Fibroblast of pulmonary artery (primary cell): ENCODE results near the gene CARNS1.
A peak's percentile ranks its signal among the peaks of the same experiment; 100 is the strongest.

Source experiments
- DNase-seq: peaks from one replicate; pipeline ENCODE4 v3.0.0-alpha.2; 2010; ENCODE audit warnings: low read depth
- H3K4me3 ChIP-seq: replicated peaks from 2 replicates; pipeline ENCODE4 v1.5.1; 2011; ENCODE audit warnings: low read depth, mild to moderate bottlenecking, control low read depth, low read length, moderate library complexity
- TF ChIP-seq, protein P1 (sequence below): IDR thresholded peaks from 2 replicates; pipeline ENCODE4 v1.5.1; 2011; ENCODE audit warnings: mild to moderate bottlenecking, control low read depth, low read length, inconsistent platforms; ENCODE audit errors: missing control alignments

Gene CARNS1

DNA sequence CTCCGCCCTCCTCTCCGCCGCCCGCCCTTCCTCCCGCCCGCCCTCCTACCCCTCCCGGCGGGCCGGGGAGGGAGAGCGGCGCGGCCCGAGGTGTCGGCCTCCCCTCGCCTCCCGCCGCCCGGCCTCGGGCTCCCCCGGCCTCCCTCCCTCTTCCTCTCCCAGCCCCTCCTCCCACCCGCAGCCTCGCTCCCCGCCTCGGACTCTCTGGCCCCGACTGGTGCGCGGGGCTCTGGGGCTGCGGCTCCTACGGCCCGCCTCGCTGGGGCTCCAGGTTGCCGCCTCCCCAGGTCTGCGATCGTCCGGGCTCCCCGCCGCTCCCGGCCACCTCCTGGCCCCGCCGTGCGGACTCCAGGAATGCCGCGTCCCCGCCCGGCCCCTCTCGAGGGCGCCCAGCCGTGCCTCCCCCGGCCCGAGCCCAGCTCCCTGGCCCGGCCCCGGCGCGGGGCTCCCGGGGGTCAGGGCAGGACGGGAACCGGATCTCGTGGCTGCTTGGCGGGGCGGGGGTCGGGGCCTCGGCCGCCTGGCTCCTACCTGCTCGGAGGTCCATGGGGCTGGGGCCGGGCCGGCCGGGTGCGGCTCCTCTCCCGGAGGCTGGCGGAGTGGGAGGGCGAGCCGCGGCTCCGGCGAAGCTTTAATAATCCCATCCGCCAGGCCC lies 42.4 kb upstream of the CARNS1 start, which contains the start of gene CLCF1:
Gene CLCF1, minus strand, starts transcription at position 606 of the 655 bp plus-strand sequence. Its CDS starts 59 bp downstream, at position 547.
- H3K4me3 ChIP-seq: peak within 1 kb of the TSS; percentile 64
- TF ChIP-seq, protein P1, sequence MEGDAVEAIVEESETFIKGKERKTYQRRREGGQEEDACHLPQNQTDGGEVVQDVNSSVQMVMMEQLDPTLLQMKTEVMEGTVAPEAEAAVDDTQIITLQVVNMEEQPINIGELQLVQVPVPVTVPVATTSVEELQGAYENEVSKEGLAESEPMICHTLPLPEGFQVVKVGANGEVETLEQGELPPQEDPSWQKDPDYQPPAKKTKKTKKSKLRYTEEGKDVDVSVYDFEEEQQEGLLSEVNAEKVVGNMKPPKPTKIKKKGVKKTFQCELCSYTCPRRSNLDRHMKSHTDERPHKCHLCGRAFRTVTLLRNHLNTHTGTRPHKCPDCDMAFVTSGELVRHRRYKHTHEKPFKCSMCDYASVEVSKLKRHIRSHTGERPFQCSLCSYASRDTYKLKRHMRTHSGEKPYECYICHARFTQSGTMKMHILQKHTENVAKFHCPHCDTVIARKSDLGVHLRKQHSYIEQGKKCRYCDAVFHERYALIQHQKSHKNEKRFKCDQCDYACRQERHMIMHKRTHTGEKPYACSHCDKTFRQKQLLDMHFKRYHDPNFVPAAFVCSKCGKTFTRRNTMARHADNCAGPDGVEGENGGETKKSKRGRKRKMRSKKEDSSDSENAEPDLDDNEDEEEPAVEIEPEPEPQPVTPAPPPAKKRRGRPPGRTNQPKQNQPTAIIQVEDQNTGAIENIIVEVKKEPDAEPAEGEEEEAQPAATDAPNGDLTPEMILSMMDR: no peak
- DNase-seq: peak; percentile 74

DNA sequence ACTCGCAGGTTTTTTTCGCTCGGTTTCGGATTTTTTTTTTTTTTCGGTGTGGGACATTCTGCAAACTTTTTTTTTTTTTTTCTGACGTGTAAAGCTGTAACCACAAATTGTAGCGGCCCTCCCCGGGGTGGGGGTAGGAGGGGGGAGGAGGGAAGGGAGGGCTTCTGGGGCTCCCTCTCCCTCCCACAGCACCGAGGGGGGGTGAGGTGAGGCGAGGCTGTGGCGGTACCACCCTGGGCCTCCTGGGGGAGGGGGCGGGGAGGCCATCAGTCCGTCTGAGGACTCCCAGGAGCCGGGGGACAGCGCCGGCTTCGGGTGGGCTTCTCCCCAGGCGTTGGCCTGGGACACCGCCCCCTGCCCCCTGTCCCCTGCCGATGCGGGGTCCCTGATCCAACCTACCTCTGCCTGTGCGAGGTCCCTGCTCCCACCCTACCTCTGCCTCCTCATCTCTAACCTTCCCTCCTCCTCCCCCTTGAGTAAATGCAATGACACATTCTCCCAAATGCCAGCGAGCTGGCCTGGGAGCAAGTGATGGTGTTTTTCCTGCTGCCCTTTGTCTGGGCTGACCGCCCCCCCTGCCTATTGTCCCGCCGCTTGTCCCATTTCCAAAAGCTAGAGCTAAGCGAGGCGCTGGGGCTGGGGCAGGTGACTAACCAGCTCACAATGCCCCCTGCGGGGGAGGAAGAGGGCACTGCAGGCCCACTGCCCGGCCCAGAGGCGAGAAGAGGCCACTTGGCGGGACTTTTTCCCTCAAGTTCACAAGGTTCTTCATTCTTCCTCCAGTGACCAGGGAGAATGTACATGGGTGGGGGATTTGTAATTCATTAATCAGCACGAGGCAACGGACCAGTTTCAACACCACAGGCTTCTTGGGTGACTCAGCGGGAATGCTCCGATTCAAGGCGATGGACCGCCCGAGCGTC lies 41.6 kb upstream of the CARNS1 start:
- peak overlapping the region; percentile 64 for H3K4me3 ChIP-seq
- TF ChIP-seq, protein P1: peak; percentile 28
- DNase-seq: peak; percentile 95

DNA sequence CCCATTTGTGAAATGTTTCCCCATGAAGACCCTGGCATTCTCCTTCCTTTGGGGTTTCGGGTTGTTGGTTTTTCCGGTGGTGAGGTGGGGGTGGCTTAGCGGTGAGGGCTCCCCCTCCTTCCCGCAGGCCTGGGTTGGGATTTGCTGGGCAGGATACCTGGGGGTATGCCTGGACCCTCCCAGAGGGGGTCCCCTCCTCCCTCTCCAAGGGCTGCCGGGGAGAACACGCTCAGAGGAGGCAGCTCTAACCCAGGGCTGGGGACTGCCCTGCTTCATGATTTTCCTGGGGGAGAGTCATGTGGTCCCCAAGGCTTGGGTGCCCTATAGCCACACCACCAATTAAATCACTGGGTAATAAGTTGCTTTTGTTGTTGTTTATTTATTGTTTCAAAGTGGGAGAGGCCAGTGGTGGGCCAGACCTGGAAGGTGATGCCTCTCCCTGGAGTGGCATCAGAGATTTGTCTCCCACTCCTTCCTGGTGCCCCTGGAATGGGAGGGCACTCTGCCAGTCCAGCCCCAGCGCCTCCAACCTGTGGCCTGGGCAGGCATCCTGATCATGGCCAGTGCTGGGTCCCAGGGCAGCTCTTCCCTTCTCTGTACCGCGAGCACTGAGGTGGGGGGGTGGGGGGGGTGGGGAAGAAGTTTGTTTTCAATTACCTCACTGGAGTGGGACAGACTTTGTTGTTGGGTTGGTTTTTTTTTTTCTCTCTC lies 40.8 kb upstream of the CARNS1 start:
- TF ChIP-seq, protein P1: no peak
- H3K4me3 ChIP-seq: peak overlapping the region; percentile 64
- no peak for DNase-seq

DNA sequence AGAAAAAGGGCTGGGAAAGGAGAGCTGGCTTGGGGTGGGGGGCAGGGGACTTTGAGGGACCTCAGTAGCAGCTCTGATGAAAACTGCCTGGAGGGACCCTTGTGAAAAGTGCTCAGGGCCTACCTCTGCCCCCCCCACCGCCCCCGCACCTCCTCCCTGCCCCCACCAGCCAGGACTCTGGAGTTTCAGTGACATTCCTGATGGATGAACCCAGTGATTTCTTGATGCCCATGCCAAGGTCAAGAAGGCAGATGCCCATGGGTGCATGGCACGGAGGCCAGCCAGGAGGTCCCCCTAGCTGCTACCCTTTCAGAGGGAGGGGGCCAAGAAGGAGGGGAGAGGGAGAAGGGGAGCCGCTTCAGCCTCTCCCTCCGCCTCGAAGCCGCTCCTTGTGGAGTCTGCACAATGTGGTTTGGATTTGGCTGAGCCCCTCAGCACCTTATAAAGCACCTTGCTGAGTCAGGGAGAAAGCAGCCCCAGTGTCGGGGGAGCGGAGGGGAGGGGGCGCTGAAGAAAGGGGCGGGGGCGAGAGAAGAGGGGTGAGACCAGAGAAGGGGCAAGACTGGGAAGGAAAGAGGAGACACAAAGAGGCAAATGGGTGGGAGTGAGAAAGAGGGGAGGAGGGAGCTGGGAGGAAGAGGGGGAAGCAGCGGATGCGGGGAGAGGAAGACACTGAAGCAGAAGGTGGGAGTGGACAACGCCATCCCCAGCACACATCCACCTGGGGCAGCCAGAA lies 40.0 kb upstream of the CARNS1 start:
- TF ChIP-seq, protein P1: no peak
- H3K4me3 ChIP-seq: no peak overlapping the region
- no peak for DNase-seq

DNA sequence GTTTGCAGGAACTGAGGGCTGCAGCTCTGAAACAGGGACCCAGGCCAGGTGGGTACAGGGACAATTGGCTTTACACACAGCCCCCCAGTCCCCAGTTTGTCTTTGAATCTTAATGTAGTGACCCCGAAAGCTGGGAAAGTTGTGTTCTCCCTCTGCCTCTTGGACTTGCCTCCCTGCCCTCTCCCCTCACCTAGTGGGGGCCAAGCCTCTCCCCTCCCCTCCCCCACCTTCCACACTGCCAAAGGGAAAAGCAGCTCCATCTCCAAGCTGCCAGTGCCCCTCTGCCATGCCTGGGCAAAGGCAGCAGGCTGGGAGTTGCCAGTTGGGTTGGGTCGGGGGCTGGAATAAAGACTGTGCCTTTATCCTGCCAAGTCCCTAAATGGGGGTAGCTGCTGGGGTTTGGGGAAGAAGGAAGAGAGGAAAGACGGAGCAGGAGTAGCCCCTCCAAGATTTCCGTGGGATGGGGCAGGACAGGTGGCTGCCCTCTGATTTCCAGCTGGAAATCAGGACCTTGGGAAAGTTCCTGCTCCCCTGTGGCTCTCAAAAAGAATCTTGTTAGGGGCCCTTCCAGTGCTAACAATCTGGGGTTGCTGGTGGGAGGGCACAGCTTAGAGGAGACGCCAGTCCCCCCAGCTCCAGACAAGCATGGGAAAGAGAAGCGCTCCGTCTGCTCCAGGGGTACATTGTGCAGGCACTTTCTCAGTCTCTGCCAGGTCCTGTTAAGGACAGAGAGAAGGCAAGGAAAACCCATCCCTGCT lies 39.2 kb upstream of the CARNS1 start:
- TF ChIP-seq, protein P1: no peak
- no peak overlapping the region for H3K4me3 ChIP-seq
- no peak for DNase-seq
